Fibroblast of lung (primary cell): Measurements from ENCODE around the gene TRPV2.

Experiments
- CTCF ChIP-seq, 2 donors: IDR thresholded peaks in 1 of 2; conservative IDR thresholded peaks in 1 of 2; 1 replicate in 1 of 2; 2 replicates in 1 of 2; pipeline ENCODE4 v1.5.1; 2011 to 2012; ENCODE audit warnings: low read length in 2 of 2, control low read depth in 1 of 2, inconsistent platforms in 1 of 2, low read depth in 1 of 2, mild to moderate bottlenecking in 1 of 2
- EZH2 ChIP-seq: IDR thresholded peaks from 2 replicates; pipeline ENCODE4 v1.5.1; 2012; ENCODE audit warnings: low read length, control low read depth, mild to moderate bottlenecking; ENCODE audit errors: missing control alignments

GRCh38 chr17:16443511-16444257, 28.3 kb downstream of the TRPV2 start:
- TF ChIP-seq CTCF (conservative IDR thresholded peaks at IDR 0.05 in 1 of 2, IDR thresholded peaks at IDR 0.05 in 1 of 2; ENCODE audit: low read depth in 1 of 2, low read length in 2 of 2) (no peak), EZH2 (no peak)
